Neutrophil (primary cell): ENCODE data around the gene UBE3A.

Experiments
- H3K27ac ChIP-seq: fragments of 200-600 bp; sonication (generic); 2 replicates; pipeline ENCODE4 v1.5.1; 2016; ENCODE audit warnings: mild to moderate bottlenecking, moderate library complexity
- H3K27me3 ChIP-seq: fragments of 200-600 bp; sonication (generic); 2 replicates; pipeline ENCODE4 v1.6.0; 2016; ENCODE audit warnings: mild to moderate bottlenecking
- H3K36me3 ChIP-seq: fragments of 200-600 bp; sonication (generic); 2 replicates; pipeline ENCODE4 v1.5.1; 2017
- H3K4me1 ChIP-seq, 2 experiments: fragments of 200-600 bp in 1 of 2; sonication (generic) in 1 of 2; 1 replicate in 1 of 2; 2 replicates in 1 of 2; pipeline versions ENCODE4 v1.5.1 to v1.6.1; 2013 to 2016; ENCODE audit warnings: low read depth in 1 of 2, low read length in 1 of 2, mild to moderate bottlenecking in 1 of 2, moderate library complexity in 1 of 2; ENCODE audit not compliant: control insufficient read depth in 1 of 2, insufficient read depth in 1 of 2
- H3K4me3 ChIP-seq, 2 experiments: fragments of 200-600 bp in 1 of 2; sonication (generic) in 1 of 2; 1 replicate in 1 of 2; 2 replicates in 1 of 2; pipeline ENCODE4 v1.5.1; 2013 to 2016; ENCODE audit warnings: low read depth in 1 of 2, low read length in 1 of 2, mild to moderate bottlenecking in 1 of 2, moderate library complexity in 1 of 2
- H3K9me3 ChIP-seq: fragments of 200-600 bp; sonication (generic); 2 replicates; pipeline ENCODE4 v1.5.1; 2016
- CTCF ChIP-seq: fragments of 200-600 bp; sonication (generic); IDR thresholded peaks from 2 replicates; pipeline ENCODE4 v1.5.1; 2016; ENCODE audit warnings: antibody characterized with exemption

The UBE3A gene

GRCh38 chr15:25402342-25402741 lies 36.5 kb downstream of the UBE3A start:
- no peaks in the 10 kb centered on the region for H3K9me3 ChIP-seq
- no peak overlapping the region for H3K4me3 ChIP-seq
- no peak for TF ChIP-seq CTCF
- H3K36me3 ChIP-seq, result peaks cover 13% of the 10 kb centered on the region
- H3K27me3 ChIP-seq, result no peaks in the 10 kb centered on the region
- H3K27ac ChIP-seq, result no peak overlapping the region
- H3K4me1 ChIP-seq, result peaks cover 0 to 1% of the 10 kb centered on the region in 2 experiments

GRCh38 chr15:25401501-25401900 lies 37.3 kb downstream of the UBE3A start:
- Histone ChIP-seq H3K27me3 (no peaks in the 10 kb centered on the region), H3K9me3 (no peaks in the 10 kb centered on the region), H3K4me3 (no peak overlapping the region), H3K4me1 (peaks cover 5 to 7% of the 10 kb centered on the region in 2 experiments), H3K36me3 (peaks cover 13% of the 10 kb centered on the region), H3K27ac (no peak overlapping the region)
- TF ChIP-seq CTCF, result no peak

DNA sequence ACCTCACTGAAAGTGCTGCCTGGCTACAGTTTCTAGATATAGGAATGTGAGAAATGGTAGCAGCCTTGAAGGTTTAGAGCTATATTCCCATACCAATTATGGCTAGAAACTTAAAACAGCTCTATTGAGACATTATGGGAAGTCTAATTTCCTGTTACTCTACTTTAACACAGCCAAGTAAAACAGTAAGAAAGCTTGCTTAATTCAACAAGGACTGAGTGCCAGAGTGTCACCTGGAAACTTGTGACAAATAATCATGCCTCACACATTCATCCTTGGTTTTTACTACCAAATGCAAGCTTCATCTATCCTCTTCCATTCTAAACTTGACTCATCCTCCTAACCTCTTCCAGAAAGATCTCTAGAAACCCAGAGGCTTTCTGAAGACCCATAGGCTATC lies 41.7 kb downstream of the UBE3A start:
- H3K36me3 ChIP-seq, result peaks cover 2% of the 10 kb centered on the region
- peaks cover 12 to 15% of the 10 kb centered on the region in 2 experiments for H3K4me1 ChIP-seq
- no peak for TF ChIP-seq CTCF
- H3K9me3 ChIP-seq, result no peaks in the 10 kb centered on the region
- no peak overlapping the region for H3K27ac ChIP-seq
- no peak overlapping the region for H3K4me3 ChIP-seq
- H3K27me3 ChIP-seq, result no peaks in the 10 kb centered on the region

DNA sequence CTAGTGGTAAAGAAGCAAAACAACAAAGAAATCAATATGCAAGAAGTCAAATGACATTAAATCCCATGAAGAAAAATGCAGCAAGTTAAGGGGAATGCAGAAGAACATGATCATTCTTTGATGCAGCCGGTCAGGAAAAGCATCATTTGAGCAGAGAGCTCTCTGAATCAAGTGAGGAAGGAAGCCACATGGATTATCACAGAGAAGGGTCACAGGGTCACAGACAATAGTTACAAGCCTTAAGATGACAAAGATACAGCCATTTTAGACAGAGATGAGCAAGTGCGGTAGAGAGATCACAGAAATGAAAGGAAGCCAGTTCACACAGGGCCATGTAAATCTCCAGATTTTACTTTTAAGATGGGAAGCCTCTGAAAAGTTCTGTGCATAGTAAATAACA lies 43.9 kb downstream of the UBE3A start:
- Histone ChIP-seq H3K27ac (no peak overlapping the region), H3K36me3 (no peaks in the 10 kb centered on the region), H3K9me3 (no peaks in the 10 kb centered on the region), H3K4me3 (no peak overlapping the region), H3K4me1 (peaks cover 12 to 15% of the 10 kb centered on the region in 2 experiments), H3K27me3 (no peaks in the 10 kb centered on the region)
- no peak for TF ChIP-seq CTCF

DNA sequence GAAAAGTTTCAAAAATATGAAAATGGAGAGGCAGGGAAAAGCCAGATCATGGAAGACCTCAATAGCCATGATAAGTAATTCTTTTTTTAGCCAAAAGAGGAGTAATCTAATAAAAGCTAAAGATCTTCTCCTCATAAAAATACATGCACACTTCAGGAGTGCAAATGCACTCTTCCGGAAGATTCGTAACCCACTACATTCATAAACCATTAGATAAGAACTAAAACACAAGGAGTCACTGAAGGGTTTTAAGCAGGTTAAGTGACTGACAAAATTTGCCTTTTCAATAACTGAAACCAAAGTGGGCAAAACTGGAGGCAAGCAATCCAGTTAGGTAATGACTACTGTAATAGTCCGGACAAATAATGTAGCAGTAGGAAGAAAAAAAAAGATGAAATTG lies 46.0 kb downstream of the UBE3A start:
- Histone ChIP-seq H3K27ac (no peak overlapping the region), H3K36me3 (no peaks in the 10 kb centered on the region), H3K27me3 (no peaks in the 10 kb centered on the region), H3K4me1 (peaks cover 12 to 15% of the 10 kb centered on the region in 2 experiments), H3K4me3 (no peak overlapping the region), H3K9me3 (no peaks in the 10 kb centered on the region)
- TF ChIP-seq CTCF, result no peak
